Smooth muscle cell (in vitro differentiated cells): ENCODE measurements around the gene KRTAP10-2. TPM values are rescaled to one million over a fixed set of nuclear protein-coding genes. Genes with fewer than 3 reads are reported as not detected.

Source experiments
- DNase-seq: peaks from one replicate; lab custom pipeline; 2025; ENCODE audit not compliant: unreplicated experiment; lab: John Stamatoyannopoulos, UW
- H2AFZ ChIP-seq: fragments of 200-600 bp; sonication (generic); 2 replicates; pipeline ENCODE4 v1.6.0; 2016; ENCODE audit warnings: antibody characterized with exemption, low read depth, mild to moderate bottlenecking
- H3F3A ChIP-seq: fragments of 200-600 bp; sonication (generic); 2 replicates; pipeline ENCODE4 v1.6.0; 2017; ENCODE audit warnings: antibody characterized with exemption, low read depth
- H3K27ac ChIP-seq: fragments of 200-600 bp; sonication (generic); 2 replicates; pipeline ENCODE4 v1.5.1; 2016; ENCODE audit warnings: low read depth, mild to moderate bottlenecking
- H3K27me3 ChIP-seq: fragments of 200-600 bp; sonication (generic); 2 replicates; pipeline ENCODE4 v1.6.1; 2016; ENCODE audit warnings: low read depth, mild to moderate bottlenecking
- H3K36me3 ChIP-seq: fragments of 200-600 bp; sonication (generic); 2 replicates; pipeline ENCODE4 v1.5.1; 2016; ENCODE audit warnings: low read depth
- H3K4me1 ChIP-seq: fragments of 200-600 bp; sonication (generic); 2 replicates; pipeline ENCODE4 v1.5.1; 2016; ENCODE audit warnings: low read depth
- H3K4me2 ChIP-seq: fragments of 200-600 bp; sonication (generic); 2 replicates; pipeline ENCODE4 v1.6.0; 2016; ENCODE audit warnings: mild to moderate bottlenecking
- H3K4me3 ChIP-seq: fragments of 200-600 bp; sonication (generic); 2 replicates; pipeline ENCODE4 v1.5.1; 2016; ENCODE audit warnings: mild to moderate bottlenecking
- H3K79me2 ChIP-seq: fragments of 200-600 bp; sonication (generic); 2 replicates; pipeline ENCODE4 v1.6.0; 2016; ENCODE audit warnings: low read depth, mild to moderate bottlenecking
- H3K9ac ChIP-seq: fragments of 200-600 bp; sonication (generic); 2 replicates; pipeline ENCODE4 v1.6.0; 2016; ENCODE audit warnings: low read depth
- H3K9me3 ChIP-seq: fragments of 200-600 bp; sonication (generic); replicated peaks from 2 replicates; pipeline ENCODE4 v1.5.1; 2016; ENCODE audit warnings: low read depth
- H4K20me1 ChIP-seq: fragments of 200-600 bp; sonication (generic); 2 replicates; pipeline ENCODE4 v1.6.0; 2016; ENCODE audit warnings: low read depth
- WGBS: methylation state at CpG from one replicate; pipeline ENCODE4 v1.1.7; 2016; ENCODE audit warnings: low lambda C conversion rate; 5-methylcytosine and 5-hydroxymethylcytosine counted together
- polyA plus RNA-seq: library from polyadenylated mRNA; unstranded; fragments of >200 nt; fragmentation: Nextera tagmentation; extraction: Ambion mirVana; gene quantifications from 2 replicates; pipeline ENCODE4 v1.2.1, GENCODE V29; 2016
- total RNA-seq: library from RNA; depleted of rRNA; stranded (reverse); fragments of >200 nt; gene quantifications from 2 replicates; pipeline ENCODE4 v1.2.3, GENCODE V29; 2014
- TF ChIP-seq, protein P1 (sequence below): fragments of 200-600 bp; sonication (generic); IDR thresholded peaks from 2 replicates; pipeline ENCODE4 v1.5.1; 2017; ENCODE audit warnings: borderline replicate concordance, mild to moderate bottlenecking, antibody characterized with exemption; ENCODE audit not compliant: insufficient read depth, poor library complexity, severe bottlenecking

The KRTAP10-2 gene
- total and polyA plus RNA-seq, 2 experiments from 2014 or later = not detected

GRCh38 chr21:44537930-44538911, 13.1 kb downstream of the KRTAP10-2 start:
- no peak overlapping the region for H3K27ac ChIP-seq
- H3K9ac ChIP-seq = no peak overlapping the region
- H3K4me1 ChIP-seq = no peaks in the 10 kb centered on the region
- TF ChIP-seq, protein P1, sequence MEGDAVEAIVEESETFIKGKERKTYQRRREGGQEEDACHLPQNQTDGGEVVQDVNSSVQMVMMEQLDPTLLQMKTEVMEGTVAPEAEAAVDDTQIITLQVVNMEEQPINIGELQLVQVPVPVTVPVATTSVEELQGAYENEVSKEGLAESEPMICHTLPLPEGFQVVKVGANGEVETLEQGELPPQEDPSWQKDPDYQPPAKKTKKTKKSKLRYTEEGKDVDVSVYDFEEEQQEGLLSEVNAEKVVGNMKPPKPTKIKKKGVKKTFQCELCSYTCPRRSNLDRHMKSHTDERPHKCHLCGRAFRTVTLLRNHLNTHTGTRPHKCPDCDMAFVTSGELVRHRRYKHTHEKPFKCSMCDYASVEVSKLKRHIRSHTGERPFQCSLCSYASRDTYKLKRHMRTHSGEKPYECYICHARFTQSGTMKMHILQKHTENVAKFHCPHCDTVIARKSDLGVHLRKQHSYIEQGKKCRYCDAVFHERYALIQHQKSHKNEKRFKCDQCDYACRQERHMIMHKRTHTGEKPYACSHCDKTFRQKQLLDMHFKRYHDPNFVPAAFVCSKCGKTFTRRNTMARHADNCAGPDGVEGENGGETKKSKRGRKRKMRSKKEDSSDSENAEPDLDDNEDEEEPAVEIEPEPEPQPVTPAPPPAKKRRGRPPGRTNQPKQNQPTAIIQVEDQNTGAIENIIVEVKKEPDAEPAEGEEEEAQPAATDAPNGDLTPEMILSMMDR = no peak
- H3K4me2 ChIP-seq = no peak overlapping the region
- H3K79me2 ChIP-seq = no peaks in the 10 kb centered on the region
- no peaks in the 10 kb centered on the region for H3K36me3 ChIP-seq
- H3K27me3 ChIP-seq = no peaks in the 10 kb centered on the region
- H3K4me3 ChIP-seq = no peak overlapping the region
- no peaks in the 10 kb centered on the region for H4K20me1 ChIP-seq
- H3F3A ChIP-seq = no peaks in the 10 kb centered on the region
- 96% methylated on average over 31 of the region's 33 CpGs for WGBS
- H3K9me3 ChIP-seq = no peaks in the 10 kb centered on the region
- no peak overlapping the region for H2AFZ ChIP-seq
- no peak for DNase-seq

GRCh38 chr21:44535963-44536362, 15.3 kb downstream of the KRTAP10-2 start:
- no peaks in the 10 kb centered on the region for H3K9me3 ChIP-seq
- no peak overlapping the region for H3K4me2 ChIP-seq
- H3K4me3 ChIP-seq = no peak overlapping the region
- no peaks in the 10 kb centered on the region for H3K4me1 ChIP-seq
- no peaks in the 10 kb centered on the region for H3F3A ChIP-seq
- H3K79me2 ChIP-seq = no peaks in the 10 kb centered on the region
- 69% methylated on average over 7 of the region's 7 CpGs for WGBS
- H4K20me1 ChIP-seq = no peaks in the 10 kb centered on the region
- no peak overlapping the region for H3K27ac ChIP-seq
- no peak overlapping the region for H2AFZ ChIP-seq
- no peak overlapping the region for H3K9ac ChIP-seq
- no peaks in the 10 kb centered on the region for H3K27me3 ChIP-seq
- no peaks in the 10 kb centered on the region for H3K36me3 ChIP-seq
- DNase-seq = no peak
- TF ChIP-seq, protein P1 = no peak

DNA sequence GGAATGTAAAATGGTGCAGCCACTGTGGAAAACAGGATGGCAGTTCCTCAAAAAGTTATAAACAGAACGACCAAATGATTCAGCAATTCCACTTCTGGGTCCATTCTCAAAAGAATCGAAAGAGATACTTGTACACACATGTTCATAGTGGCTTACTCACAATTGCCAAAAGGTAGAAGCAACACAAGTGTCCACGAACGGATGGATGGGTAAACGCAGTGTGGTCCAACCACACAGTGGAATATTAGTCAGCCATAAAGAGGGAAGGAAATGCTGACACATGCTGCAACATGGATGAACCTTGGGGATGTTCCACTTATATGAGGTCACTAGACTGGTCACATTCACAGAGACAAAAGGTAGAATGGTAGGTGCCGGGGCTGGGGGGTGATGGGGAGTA, 16.6 kb downstream of the KRTAP10-2 start:
- Histone ChIP-seq H3K27ac (no peak overlapping the region), H4K20me1 (no peaks in the 10 kb centered on the region), H3K36me3 (no peaks in the 10 kb centered on the region), H3K9ac (no peak overlapping the region), H3F3A (no peaks in the 10 kb centered on the region), H3K4me2 (no peak overlapping the region), H3K27me3 (no peaks in the 10 kb centered on the region), H3K4me3 (no peak overlapping the region), H3K79me2 (no peaks in the 10 kb centered on the region), H3K4me1 (no peaks in the 10 kb centered on the region), H3K9me3 (no peaks in the 10 kb centered on the region), H2AFZ (no peak overlapping the region)
- 91% methylated on average over 6 of the region's 6 CpGs for WGBS
- TF ChIP-seq, protein P1 = no peak
- DNase-seq = no peak
